ENCODE measurements around the gene SLC17A8. TPM values are rescaled to one million over a fixed set of nuclear protein-coding genes. Genes with fewer than 3 reads are reported as not detected.

SLC17A8 gene
- total RNA-seq, result not detected in 2 replicates

DNA sequence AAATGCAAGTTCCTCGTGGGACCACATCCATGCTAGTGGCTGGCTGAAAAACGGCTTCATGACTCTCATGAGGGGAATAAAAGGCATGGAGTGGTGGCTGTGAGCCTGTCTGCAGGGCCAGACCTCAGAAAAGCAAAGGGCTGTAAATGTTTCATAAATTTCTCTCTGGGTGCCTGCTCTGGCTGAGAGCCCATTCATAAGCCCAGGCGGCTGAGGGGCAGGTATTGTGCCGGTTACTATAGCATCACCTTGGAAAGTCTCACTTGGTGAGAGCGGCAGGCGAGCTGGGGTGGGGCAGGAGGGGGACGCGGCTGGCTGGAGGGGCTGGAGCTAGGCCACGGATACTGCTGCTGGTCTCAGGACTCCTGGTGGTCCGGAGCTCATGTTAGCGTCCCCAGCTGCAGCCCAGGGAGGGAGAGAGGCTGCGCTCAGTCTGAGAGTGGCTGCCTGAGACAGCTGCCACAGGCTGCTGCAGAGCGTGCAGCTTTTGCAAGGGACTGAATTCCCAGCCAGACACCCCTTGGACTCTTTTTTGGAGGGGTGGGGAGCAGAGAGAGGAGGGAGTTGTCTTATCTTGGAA is at the start of gene SLC17A8:
TSS of gene SLC17A8 (plus strand) at position 431 of the 580 bp plus-strand sequence. CDS start 318 bp downstream, outside the sequence.

Other genes with a start within 250 kb of the SLC17A8 start
- gene BLTP3B, start 214.2 kb upstream of the SLC17A8 start, total RNA-seq, result 41.7 and 58.5 TPM in 2 replicates
- gene ACTR6, start 156.3 kb upstream of the SLC17A8 start, total RNA-seq, result 10.5 and 15.6 TPM in 2 replicates
- 0.46 and 1.1 TPM in 2 replicates for gene DEPDC4, start 90.0 kb upstream of the SLC17A8 start, total RNA-seq
- 32.1 and 36.2 TPM in 2 replicates for gene SCYL2, start 89.9 kb upstream of the SLC17A8 start, total RNA-seq
- gene NR1H4, start 116.8 kb downstream of the SLC17A8 start, total RNA-seq, result 0.23 TPM in 1 of 2 replicates, not detected in the other
- gene GAS2L3, start 216.6 kb downstream of the SLC17A8 start, total RNA-seq, result 6.1 and 11.5 TPM in 2 replicates

All from smooth muscle cell of the pulmonary artery (primary cell).